Dedifferentiated amniotic fluid mesenchymal stem cell (primary cell): Measurements from ENCODE around the gene CCDC198.

Source experiments
- DNase-seq: peaks from one replicate; pipeline ENCODE4 v3.0.0-alpha.2; 2016; ENCODE audit errors: extremely low spot score

CCDC198 gene

DNA sequence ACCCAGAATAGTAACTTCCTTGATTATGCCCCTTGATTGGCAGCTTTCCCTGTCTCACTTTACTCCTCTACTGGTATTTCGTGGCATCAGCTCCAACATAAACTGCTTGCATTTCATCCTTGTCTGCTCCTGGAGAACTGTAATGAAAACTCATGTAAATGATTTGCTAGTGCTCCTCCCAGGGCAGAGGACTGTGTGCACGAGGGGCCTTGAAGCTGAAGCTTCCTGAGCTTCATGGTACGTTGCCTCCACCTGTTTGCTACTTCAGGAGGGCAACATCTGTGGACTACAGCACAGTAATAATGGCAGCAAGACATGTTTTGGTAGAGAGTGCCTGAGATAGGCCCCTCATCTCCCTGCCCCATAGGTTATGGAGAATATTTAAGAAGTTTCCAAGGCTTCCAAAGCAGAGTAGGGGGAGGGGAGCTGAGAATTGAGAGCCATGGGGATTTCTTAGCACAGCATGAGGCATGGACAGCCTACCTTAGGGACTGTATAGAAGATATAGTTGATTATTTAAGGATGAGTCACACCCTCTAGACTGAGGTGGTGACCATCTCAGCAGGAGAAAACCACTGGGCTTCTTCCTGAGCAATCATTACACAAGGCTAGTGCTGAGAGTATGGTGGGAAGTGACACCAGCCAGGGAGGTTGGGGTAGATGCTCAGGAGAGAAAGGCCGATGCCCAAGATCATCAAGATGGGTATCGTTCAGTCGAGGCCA is 29.5 kb downstream of the CCDC198 start:
- no peak for DNase-seq

GRCh38 chr14:57462551-57462950 is 31.1 kb downstream of the CCDC198 start:
- DNase-seq: no peak

DNA sequence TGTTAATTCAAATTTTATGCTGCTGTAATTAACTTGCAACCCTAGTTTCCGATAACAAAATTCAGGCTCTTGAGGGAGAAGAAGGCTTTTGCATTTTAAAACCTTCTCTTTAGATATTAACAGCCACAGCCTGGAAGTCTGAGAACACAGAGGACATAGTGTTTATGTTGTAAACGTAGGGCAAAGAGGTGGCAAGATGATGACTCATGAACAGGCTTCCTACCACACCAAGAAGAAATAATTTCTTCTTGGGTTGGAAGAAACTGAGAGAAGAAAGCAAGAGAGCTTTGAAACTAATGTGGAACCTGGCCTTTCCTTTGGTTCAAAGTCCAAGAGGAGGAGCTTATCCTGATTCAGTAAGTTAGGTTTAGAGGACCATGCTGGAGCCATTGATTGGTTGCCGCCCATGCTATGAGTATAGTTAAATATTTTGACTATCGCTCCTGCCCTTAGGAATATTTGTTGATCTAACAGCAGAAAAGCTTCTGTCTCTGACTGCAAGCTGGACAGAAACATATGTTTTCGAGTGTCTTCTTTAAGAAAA is 31.8 kb downstream of the CCDC198 start:
- no peak for DNase-seq

DNA sequence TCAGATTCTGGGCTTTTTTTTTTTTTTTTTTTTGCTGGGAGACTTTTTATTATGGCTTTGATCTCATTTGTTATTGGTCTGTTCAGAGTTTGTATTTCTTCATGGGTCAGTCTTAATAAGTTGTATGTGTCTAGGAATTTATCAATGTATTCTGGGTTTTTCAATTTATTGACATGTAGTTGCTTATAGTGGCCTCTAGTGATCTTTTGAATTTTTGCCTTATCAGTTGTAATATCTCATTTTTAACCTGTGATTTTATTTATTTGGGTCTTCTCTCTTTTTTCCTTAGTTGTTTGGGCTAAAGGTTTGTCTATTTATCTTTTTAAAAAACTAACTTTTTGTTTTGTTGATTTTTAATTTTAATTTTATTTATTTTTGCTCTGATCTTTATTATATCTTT is 57.7 kb downstream of the CCDC198 start:
- no peak for DNase-seq

GRCh38 chr14:57420986-57421385 is 72.7 kb downstream of the CCDC198 start:
- no peak for DNase-seq

GRCh38 chr14:57420033-57420432 is 73.6 kb downstream of the CCDC198 start:
- DNase-seq: no peak
